Measurements from ENCODE around the gene MON1B. TPM values are rescaled to one million over a fixed set of nuclear protein-coding genes. Genes with fewer than 3 reads are reported as not detected.

Gene MON1B
- total and polyA plus RNA-seq, 9 of the 15 experiments (the other 6 are each of a cell fraction or from before 2014, with no cell fraction given) = 5.0 to 66.0 (median 12.6) TPM

- Histone ChIP-seq H3K36me3 (ENCODE audit: control insufficient read depth, insufficient read depth, low read length) (no peaks in the 10 kb centered on the region), H3K4me3 (no peak overlapping the region), H3K4me2 (ENCODE audit: insufficient read depth, low read length) (no peak overlapping the region), H3K27ac (ENCODE audit: extremely low read depth, low read depth, low read length) (no peak overlapping the region), H3K79me2 (ENCODE audit: control insufficient read depth, insufficient read depth, low read length) (no peaks in the 10 kb centered on the region), H2AFZ (ENCODE audit: low read depth, low read length) (no peak overlapping the region), H3K9me1 (ENCODE audit: control insufficient read depth, insufficient read depth, low read length) (no peaks in the 10 kb centered on the region), H3K9me3 (replicated peaks; ENCODE audit: control insufficient read depth, insufficient read depth, low read depth, low read length) (no peaks in the 10 kb centered on the region), H4K20me1 (replicated peaks; ENCODE audit: control insufficient read depth, insufficient read depth, low read length) (no peaks in the 10 kb centered on the region; the same call in 1 of the 2 replicates), H3K9ac (ENCODE audit: insufficient read depth in 1 of 2, low read depth in 2 of 2, low read length in 2 of 2) (no peak overlapping the region), H3K4me1 (replicated peaks in 1 of 2; ENCODE audit: control insufficient read depth in 2 of 2, insufficient read depth in 2 of 2, low read length in 2 of 2) (peaks cover 0 to 4% of the 10 kb centered on the region in 2 experiments; a peak in 2 of 5 replicates), H3K27me3 (ENCODE audit: control insufficient read depth in 2 of 2, insufficient read depth in 2 of 2, low read length in 2 of 2) (peaks cover 0 to 10% of the 10 kb centered on the region in 2 experiments; a peak in 2 of 5 replicates)
- CTCF ChIA-PET (ENCODE audit: low intra/inter-chr PET ratio) = no interaction called here
- TF ChIP-seq REST (IDR thresholded peaks at IDR 0.05; ENCODE audit: borderline replicate concordance) = peak; percentile 75
- TF ChIP-seq REST (CRISPR knock-in tag; IDR thresholded peaks at IDR 0.05; ENCODE audit: low read depth) = no peak
- TF ChIP-seq SMARCB1 (IDR thresholded peaks at IDR 0.05; ENCODE audit: insufficient read length, low read depth) = no peak
- no TSS peak for BruUV-seq (replicated peaks)
- no peak for DNase-seq (ENCODE audit: extremely low read depth in 1 of 4, low spot score in 3 of 4)
- POLR2A ChIA-PET = no interaction called here
- 21% methylated on average over 5 of the region's 5 CpGs for WGBS (ENCODE audit: insufficient coverage, low coverage, missing lambda C conversion rate)
- intact Hi-C loops (cut with micrococcal nuclease) = no loop called here
- ATAC-seq = no peak
- no peak for FAIRE-seq
- in situ Hi-C loops (cut with MboI) = no loop called here
Measured at GRCh38 chr16:77207030-77207429, 16.0 kb downstream of the MON1B start.

All from K562 (cell line).